ENCODE results near the gene MLX. TPM values are rescaled to one million over a fixed set of nuclear protein-coding genes. Genes with fewer than 3 reads are reported as not detected.
A peak's percentile ranks its signal among the peaks of the same experiment; 100 is the strongest.

Gene MLX
- total RNA-seq, 2 experiments from 2014 or later: 42.7 to 45.9 TPM

- H3K27ac Mint-ChIP-seq: peak overlapping the region; percentile 7
- intact Hi-C loops (cut with micrococcal nuclease): no loop called here
- no peak overlapping the region for H3K4me3 Mint-ChIP-seq
- DNase-seq (no peak), ATAC-seq (no peak)
- ChIA-PET CTCF (interaction anchor here (1.1 to 1.3 kb wide), 2 partner anchors 16 to 179 kb away, joined by 3 read pairs; no protein-coding TSS in a partner anchor), POLR2A (no interaction called here)
- H3K9me3 Mint-ChIP-seq: no peaks in the 10 kb centered on the region
- no peak for TF ChIP-seq CTCF (IDR thresholded peaks at IDR 0.05)
- H3K36me3 Mint-ChIP-seq (ENCODE audit: low read depth): peaks cover 8% of the 10 kb centered on the region
- H3K4me1 Mint-ChIP-seq (ENCODE audit: low read depth): no peaks in the 10 kb centered on the region
- no peaks in the 10 kb centered on the region for H3K27me3 Mint-ChIP-seq
Observed at GRCh38 chr17:42584880-42585279, 18.0 kb downstream of the MLX start.

- intact Hi-C loops (cut with micrococcal nuclease): no loop called here
Observed at GRCh38 chr17:42585353-42585752, 18.5 kb downstream of the MLX start.

GRCh38 chr17:42586514-42587230 is 19.8 kb downstream of the MLX start:
- Mint-ChIP-seq H3K27ac (peak overlapping the region; percentile 72), H3K4me1 (ENCODE audit: low read depth) (peaks cover 2% of the 10 kb centered on the region), H3K4me3 (no peak overlapping the region), H3K9me3 (no peaks in the 10 kb centered on the region), H3K36me3 (ENCODE audit: low read depth) (peaks cover 13% of the 10 kb centered on the region), H3K27me3 (no peaks in the 10 kb centered on the region)
- POLR2A ChIA-PET: interaction anchor here (0.9 to 1.2 kb wide), 2 partner anchors 9 to 294 kb away, joined by 3 to 4 read pairs; partner anchors contain the start of gene PSMC3IP
- no peak for DNase-seq
- ATAC-seq: no peak
- intact Hi-C loops (cut with micrococcal nuclease): no loop called here
- CTCF ChIA-PET: interaction anchor here (1.0 to 4.8 kb wide), 5 partner anchors 8 to 234 kb away, joined by 3 to 47 read pairs (median 3); partner anchors contain the start of genes PSMC3IP, RETREG3 and TUBG1
- TF ChIP-seq CTCF (IDR thresholded peaks at IDR 0.05): no peak

More at GRCh38 chr17:42585353-42585752, 18.5 kb downstream of the MLX start:
- no peak for TF ChIP-seq CTCF (IDR thresholded peaks at IDR 0.05)
- CTCF ChIA-PET: interaction anchor here (1.3 kb wide), 1 partner anchor 178 kb away, joined by 3 read pairs; no protein-coding TSS in a partner anchor
- H3K36me3 Mint-ChIP-seq (ENCODE audit: low read depth): peaks cover 8% of the 10 kb centered on the region
- H3K27me3 Mint-ChIP-seq: no peaks in the 10 kb centered on the region
- POLR2A ChIA-PET: no interaction called here
- ATAC-seq: no peak
- no peaks in the 10 kb centered on the region for H3K9me3 Mint-ChIP-seq
- no peak overlapping the region for H3K27ac Mint-ChIP-seq
- DNase-seq: no peak
- H3K4me3 Mint-ChIP-seq: no peak overlapping the region
- no peaks in the 10 kb centered on the region for H3K4me1 Mint-ChIP-seq (ENCODE audit: low read depth)

GRCh38 chr17:42590886-42591285 is 24.0 kb downstream of the MLX start:
- Mint-ChIP-seq H3K36me3 (ENCODE audit: low read depth) (peaks cover 15% of the 10 kb centered on the region), H3K27me3 (no peaks in the 10 kb centered on the region), H3K4me1 (ENCODE audit: low read depth) (peaks cover 2% of the 10 kb centered on the region), H3K27ac (peak overlapping the region; percentile 27), H3K9me3 (no peaks in the 10 kb centered on the region), H3K4me3 (no peak overlapping the region)
- intact Hi-C loops (cut with micrococcal nuclease): no loop called here
- no peak for ATAC-seq
- no peak for DNase-seq
- ChIA-PET CTCF (interaction anchor here (0.9 to 4.8 kb wide), 3 partner anchors 10 to 13 kb away, joined by 3 to 47 read pairs (median 22); partner anchors contain the start of gene PSMC3IP), POLR2A (interaction anchor here (1.2 to 1.9 kb wide), 2 partner anchors 13 to 19 kb away, joined by 3 to 7 read pairs; partner anchors contain the start of genes PSMC3IP, RETREG3 and TUBG1)
- TF ChIP-seq CTCF (IDR thresholded peaks at IDR 0.05): no peak

GRCh38 chr17:42591411-42591810 is 24.5 kb downstream of the MLX start:
- H3K27me3 Mint-ChIP-seq: no peaks in the 10 kb centered on the region
- DNase-seq: no peak
- peaks cover 15% of the 10 kb centered on the region for H3K36me3 Mint-ChIP-seq (ENCODE audit: low read depth)
- no peak for TF ChIP-seq CTCF (IDR thresholded peaks at IDR 0.05)
- ChIA-PET CTCF (interaction anchor here (0.9 to 3.6 kb wide), 2 partner anchors 9 to 13 kb away, joined by 3 to 22 read pairs; partner anchors contain the start of gene PSMC3IP), POLR2A (interaction anchor here (1.4 to 1.9 kb wide), 2 partner anchors 13 to 37 kb away, joined by 4 to 7 read pairs; partner anchors contain the start of gene PSMC3IP)
- H3K9me3 Mint-ChIP-seq: no peaks in the 10 kb centered on the region
- H3K27ac Mint-ChIP-seq: no peak overlapping the region
- no peak overlapping the region for H3K4me3 Mint-ChIP-seq
- ATAC-seq: no peak
- intact Hi-C loops (cut with micrococcal nuclease): no loop called here
- peaks cover 4% of the 10 kb centered on the region for H3K4me1 Mint-ChIP-seq (ENCODE audit: low read depth)
